Heart left ventricle (tissue), 16 donors: Measurements from ENCODE around the gene PDYN. TPM values are rescaled to one million over a fixed set of nuclear protein-coding genes. Genes with fewer than 3 reads are reported as not detected.

Experiments
- ATAC-seq, 4 donors: fragments of 200-7000 bp; cut with Tn5 transposase; one replicate each; pipeline ENCODE4 v1.9.1; 2020 to 2022; ENCODE audit warnings: moderate library complexity in 4 of 4, mild to moderate bottlenecking in 3 of 4, moderate number of reproducible peaks in 1 of 4
- DNase-seq, 5 donors: peaks; one replicate each; pipeline ENCODE4 v3.0.0-alpha.2; 2020
- H3K27ac ChIP-seq, 12 donors: fragments of 200-600 bp; sonication (generic) in 4 of 12; one replicate each; pipeline versions ENCODE4 v1.5.0 to v1.8.0; 2016 to 2022; ENCODE audit warnings: mild to moderate bottlenecking in 2 of 12
- H3K27me3 ChIP-seq, 9 donors: fragments of 200-600 bp; sonication (generic) in 2 of 9; one replicate each; pipeline versions ENCODE4 v1.5.1 to v1.8.0; 2016 to 2022; ENCODE audit warnings: mild to moderate bottlenecking in 3 of 9
- H3K36me3 ChIP-seq, 9 donors: fragments of 200-600 bp; sonication (generic) in 2 of 9; one replicate each; pipeline versions ENCODE4 v1.5.0 to v1.8.0; 2018 to 2022; ENCODE audit warnings: mild to moderate bottlenecking in 2 of 9
- H3K4me1 ChIP-seq, 12 donors: fragments of 200-600 bp; sonication (generic) in 4 of 12; one replicate each; pipeline versions ENCODE4 v1.5.0 to v1.8.0; 2016 to 2022; ENCODE audit warnings: mild to moderate bottlenecking in 3 of 12
- H3K4me3 ChIP-seq, 12 donors: fragments of 200-600 bp; sonication (generic) in 4 of 12; one replicate each; pipeline versions ENCODE4 v1.5.0 to v1.8.0; 2017 to 2022; ENCODE audit warnings: mild to moderate bottlenecking in 9 of 12, moderate library complexity in 4 of 12
- H3K9me3 ChIP-seq, 12 donors: fragments of 200-600 bp; sonication (generic) in 4 of 12; one replicate each; pipeline versions ENCODE4 v1.5.0 to v1.8.0; 2016 to 2022; ENCODE audit warnings: mild to moderate bottlenecking in 1 of 12
- CTCF ChIP-seq, 12 donors: fragments of 200-600 bp; sonication (generic) in 4 of 12; IDR thresholded peaks; one replicate each; pipeline versions ENCODE4 v1.5.0 to v1.8.0; 2018 to 2022; ENCODE audit warnings: antibody characterized with exemption in 12 of 12, mild to moderate bottlenecking in 5 of 12
- POLR2A ChIP-seq, 2 donors: fragments of 450-650 bp; IDR thresholded peaks; one replicate each; pipeline ENCODE4 v1.6.1; 2017; ENCODE audit warnings: antibody characterized with exemption in 2 of 2, mild to moderate bottlenecking in 2 of 2, moderate library complexity in 2 of 2
- WGBS, 4 donors: extraction: QIAGEN DNeasy Blood & Tissue Kit in 2 of 4; methylation state at CpG; one replicate each; pipeline versions ENCODE4 v1.1.5 to v1.1.7; 2013 to 2018; 5-methylcytosine and 5-hydroxymethylcytosine counted together
- intact Hi-C, 10 donors: fragments of 100-400 bp; cut with DNase I; formaldehyde crosslinking; loops; one replicate each; pipeline versions ENCODE4 v1.11.1 to v1.14.2; 2022
- polyA plus RNA-seq, 2 donors: library from polyadenylated mRNA; stranded (reverse); fragments of 200-250 nt; gene quantifications; one replicate each; pipeline ENCODE4 v1.2.3, GENCODE V29; 2013
- total RNA-seq, 9 donors: library from RNA; depleted of rRNA in 2 of 9; stranded (reverse); fragments of >200 nt in 2 of 9; fragmentation: NEBNext Ultra II Directional in 3 of 9; extraction: Animal tissue kit (Norgen Biotek cat#: 25700) in 3 of 9; gene quantifications; one replicate each; pipeline versions ENCODE4 v1.1.0 to v1.2.4, GENCODE V29; 2016 to 2023
- donor health status: ischemic (EF 13 %, LVEDD 7.1; RV severe dilation, severe dysfunction).
- donor health status: healthy with polysubstance abuse.
- donor health status: DM: no; HTN: yes; CAD: no.
- donor health status: DM: no; HTN: no; CAD: no.
- donor health status: ischemic (EF 25% LVEDD 6.9; RV normal size, moderate dysfunction).
- donor health status: ischemic (EF 25% LVEDD 5.7; RV mildly dilated, moderate dysfunction).
- donor health status: healthy.
- donor health status: DM: yes; HTN: yes; CAD: no.
- donor health status: ischemic (EF 35%, LVEDD 5.7; RV mildly dilated, moderate dysfunction).
- donor health status: nonischemic (EF 11% LVEDD 7.7; RV severe dilation, severe dysfunction).
- donor health status: DM: yes; HTN: yes; CAD: no.
- donor health status: PGD.
- donor health status: ischemic (EF 29% LVEDD 5.4; RV normal size, mild dysfunction).
- donor health status: nonischemic (EF 23%, LVEDD 6.1; RV moderate dilation, normal function).

The PDYN gene
- total and polyA plus RNA-seq, 11 donors, result not detected

DNA sequence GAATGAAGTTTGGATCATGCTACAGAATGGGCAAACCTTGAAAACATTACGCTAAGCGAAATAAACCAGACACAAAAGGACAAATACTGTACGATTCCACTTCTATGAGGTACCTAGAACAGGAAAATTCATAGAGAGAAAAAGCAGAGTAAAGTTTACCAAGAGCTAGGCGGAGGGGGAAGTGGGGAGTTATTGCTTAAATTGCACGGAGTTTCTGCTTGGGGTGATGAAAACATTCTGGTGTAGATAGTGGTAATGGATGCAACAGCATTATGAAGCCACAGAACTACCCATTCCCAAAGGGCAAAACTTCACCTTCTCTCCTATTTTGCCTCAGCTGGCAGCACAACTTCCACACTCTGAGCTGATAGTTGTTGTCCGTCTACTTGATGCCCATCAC lies 6.4 kb upstream of the PDYN start:
- no peak for DNase-seq
- intact Hi-C loops, result no loop called here
- WGBS, 4 donors, result 64 to 81% (median 77%) methylated on average over 6 of the region's 6 CpGs
- TF ChIP-seq POLR2A (IDR thresholded peaks at IDR 0.05), result no peak
- TF ChIP-seq CTCF (IDR thresholded peaks at IDR 0.05), result no peak
- Histone ChIP-seq H3K27me3 (peaks cover 0 to 59% (median 17%) of the 10 kb centered on the region in 9 donors), H3K27ac (no peak overlapping the region), H3K9me3 (no peaks in the 10 kb centered on the region), H3K36me3 (no peaks in the 10 kb centered on the region), H3K4me1 (no peaks in the 10 kb centered on the region), H3K4me3 (no peak overlapping the region)
- no peak for ATAC-seq

- DNase-seq (no peak), ATAC-seq (no peak)
- Histone ChIP-seq H3K27ac (no peak overlapping the region), H3K9me3 (no peaks in the 10 kb centered on the region), H3K4me3 (no peak overlapping the region), H3K27me3 (peaks cover 0 to 67% (median 27%) of the 10 kb centered on the region in 9 donors), H3K4me1 (no peaks in the 10 kb centered on the region), H3K36me3 (no peaks in the 10 kb centered on the region)
- intact Hi-C loops, result no loop called here
- TF ChIP-seq CTCF (IDR thresholded peaks at IDR 0.05) (no peak), POLR2A (IDR thresholded peaks at IDR 0.05) (no peak)
- WGBS, 4 donors, result 51 to 55% (median 53%) methylated on average over 3 of the region's 3 CpGs
Measured at GRCh38 chr20:1998715-1999114, 4.9 kb upstream of the PDYN start.

DNA sequence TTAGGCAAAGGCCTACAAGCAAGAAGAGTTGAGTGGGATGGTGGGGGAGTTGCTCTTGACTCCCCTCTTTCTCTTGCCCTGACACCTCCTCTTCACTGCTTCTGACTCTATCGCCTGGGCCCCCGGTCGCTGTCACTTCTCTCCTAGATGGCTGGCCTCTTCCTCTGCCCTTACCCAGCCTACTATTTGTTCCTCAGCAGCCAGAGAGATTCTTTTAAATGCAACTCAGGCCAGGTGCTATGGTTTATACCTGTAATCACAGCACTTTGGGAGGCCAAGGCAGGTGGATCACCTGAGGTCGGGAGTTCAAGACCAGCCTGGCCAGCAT lies 4.3 kb upstream of the PDYN start:
- TF ChIP-seq POLR2A (IDR thresholded peaks at IDR 0.05) (no peak), CTCF (IDR thresholded peaks at IDR 0.05) (no peak)
- no peaks in the 10 kb centered on the region for H3K36me3 ChIP-seq
- DNase-seq, result no peak
- no peak for ATAC-seq
- no peaks in the 10 kb centered on the region for H3K4me1 ChIP-seq
- H3K9me3 ChIP-seq, result no peaks in the 10 kb centered on the region
- 75 to 81% (median 79%) methylated on average over 4 of the region's 4 CpGs for WGBS, 4 donors
- H3K4me3 ChIP-seq, result no peak overlapping the region
- intact Hi-C loops, result no loop called here
- no peak overlapping the region for H3K27ac ChIP-seq
- H3K27me3 ChIP-seq, result peaks cover 0 to 71% (median 33%) of the 10 kb centered on the region in 9 donors

DNA sequence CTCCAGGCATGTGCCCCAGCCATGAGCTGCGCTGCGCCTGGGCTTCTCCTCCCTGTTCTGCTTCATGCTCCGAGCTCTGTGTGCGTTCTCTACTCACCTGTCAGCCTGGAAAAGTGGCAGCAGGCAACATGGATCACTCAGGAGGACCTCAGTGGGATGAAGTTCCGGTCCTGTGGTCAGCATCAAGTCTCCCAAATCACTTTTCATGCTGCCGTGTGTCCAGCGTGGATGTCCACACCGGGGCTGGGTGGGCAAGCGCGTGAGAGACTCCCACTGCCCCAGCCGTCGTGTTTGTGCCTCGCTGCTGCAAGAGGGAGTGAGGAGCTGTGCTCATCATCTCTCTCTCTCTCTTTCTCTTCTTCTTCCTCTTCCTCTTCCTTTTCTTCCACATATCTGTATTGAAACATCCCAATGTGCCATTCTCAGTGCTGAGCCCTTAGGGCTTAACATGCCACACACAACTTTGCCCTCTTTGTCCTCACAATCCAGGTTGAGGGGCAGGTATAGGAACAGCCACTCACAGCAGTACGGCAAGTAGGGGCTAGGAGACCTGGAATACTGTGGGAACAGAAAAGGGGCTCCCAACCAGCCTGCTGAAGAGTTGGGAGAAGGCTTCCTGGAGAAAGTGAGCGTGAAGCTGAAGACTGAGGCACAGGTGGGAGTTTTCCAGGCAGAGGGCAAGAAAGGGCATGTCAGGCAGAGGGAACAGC lies 3.8 kb upstream of the PDYN start:
- H3K4me3 ChIP-seq, result no peak overlapping the region
- no peak for ATAC-seq
- H3K4me1 ChIP-seq, result no peaks in the 10 kb centered on the region
- WGBS, 4 donors, result 73 to 77% (median 75%) methylated on average over 15 of the region's 15 CpGs
- peaks cover 0 to 76% (median 33%) of the 10 kb centered on the region in 9 donors for H3K27me3 ChIP-seq
- intact Hi-C loops, result no loop called here
- no peaks in the 10 kb centered on the region for H3K9me3 ChIP-seq
- TF ChIP-seq CTCF (IDR thresholded peaks at IDR 0.05) (no peak), POLR2A (IDR thresholded peaks at IDR 0.05) (no peak)
- no peak for DNase-seq
- no peak overlapping the region for H3K27ac ChIP-seq
- no peaks in the 10 kb centered on the region for H3K36me3 ChIP-seq
